Measurements from ENCODE around the gene CAMTA1.

CAMTA1 gene

DNA sequence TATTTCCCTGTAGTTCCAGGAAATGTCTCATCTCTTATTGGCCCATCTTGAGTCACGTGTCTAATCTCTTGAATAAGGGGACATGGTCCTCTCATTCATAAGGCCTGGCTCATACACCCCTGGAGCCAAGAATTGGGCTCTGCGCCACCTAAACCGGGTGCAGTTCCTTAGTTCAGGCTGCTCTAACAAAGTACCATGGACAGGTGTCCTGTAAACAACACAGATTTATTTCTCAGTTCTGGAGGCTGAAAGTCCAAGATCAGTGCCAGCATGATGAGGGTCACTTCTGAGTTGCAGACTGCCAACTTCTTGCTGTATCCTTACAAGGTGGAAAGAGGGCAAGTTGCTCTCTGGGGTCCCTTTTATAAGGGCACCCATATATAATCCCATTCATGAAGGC lies 925.6 kb downstream of the CAMTA1 start:
- DNase-seq (ENCODE audit: low read depth in 2 of 2) = no peak

DNA sequence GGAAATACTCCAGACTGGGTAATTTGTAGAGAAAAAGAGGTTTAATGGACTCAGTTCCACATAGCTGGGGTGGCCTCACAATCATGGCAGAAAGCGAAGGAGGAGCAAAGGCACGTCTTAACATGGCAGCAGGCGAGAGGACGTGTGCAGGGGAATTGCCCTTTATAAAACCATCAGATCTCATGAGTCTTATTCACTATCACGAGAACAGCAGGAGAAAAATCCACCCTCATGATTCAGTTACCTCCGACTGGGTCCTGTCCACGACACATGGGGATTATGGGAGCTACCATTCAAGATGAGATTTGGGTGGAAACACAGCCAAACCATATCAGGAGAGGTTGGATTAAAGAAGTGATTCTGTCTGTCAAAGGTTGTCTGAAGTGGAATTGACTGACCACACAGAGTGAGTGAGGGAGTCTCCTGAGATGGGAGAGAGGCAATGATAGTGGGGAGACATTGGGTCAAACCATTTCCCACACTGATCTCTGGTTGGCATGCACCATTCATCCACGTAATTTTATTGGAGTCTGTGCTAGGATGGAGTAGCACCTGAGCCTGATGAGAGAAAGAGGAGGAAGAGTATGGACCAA lies 927.6 kb downstream of the CAMTA1 start:
- DNase-seq (ENCODE audit: low read depth in 2 of 2) = no peak

DNA sequence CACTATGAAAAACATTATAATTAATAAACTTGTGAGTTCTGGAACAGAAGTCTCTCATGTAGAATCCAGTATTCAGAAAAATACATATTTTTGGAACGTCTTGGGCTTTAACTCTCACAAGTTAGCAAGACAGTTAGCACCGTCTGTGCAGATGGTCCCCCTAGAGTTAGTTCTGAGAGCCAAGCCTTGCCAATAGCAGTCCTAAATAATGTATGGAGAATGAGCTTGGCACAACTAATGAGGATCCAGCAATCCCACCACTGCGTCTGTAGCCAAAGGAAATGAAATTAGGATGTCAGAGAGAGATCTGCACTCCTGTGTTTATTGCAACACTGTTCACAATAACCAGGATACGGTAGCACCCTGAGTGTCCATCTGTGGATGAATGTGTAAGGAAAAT lies 931.3 kb downstream of the CAMTA1 start:
- no peak for DNase-seq (ENCODE audit: low read depth in 2 of 2)

DNA sequence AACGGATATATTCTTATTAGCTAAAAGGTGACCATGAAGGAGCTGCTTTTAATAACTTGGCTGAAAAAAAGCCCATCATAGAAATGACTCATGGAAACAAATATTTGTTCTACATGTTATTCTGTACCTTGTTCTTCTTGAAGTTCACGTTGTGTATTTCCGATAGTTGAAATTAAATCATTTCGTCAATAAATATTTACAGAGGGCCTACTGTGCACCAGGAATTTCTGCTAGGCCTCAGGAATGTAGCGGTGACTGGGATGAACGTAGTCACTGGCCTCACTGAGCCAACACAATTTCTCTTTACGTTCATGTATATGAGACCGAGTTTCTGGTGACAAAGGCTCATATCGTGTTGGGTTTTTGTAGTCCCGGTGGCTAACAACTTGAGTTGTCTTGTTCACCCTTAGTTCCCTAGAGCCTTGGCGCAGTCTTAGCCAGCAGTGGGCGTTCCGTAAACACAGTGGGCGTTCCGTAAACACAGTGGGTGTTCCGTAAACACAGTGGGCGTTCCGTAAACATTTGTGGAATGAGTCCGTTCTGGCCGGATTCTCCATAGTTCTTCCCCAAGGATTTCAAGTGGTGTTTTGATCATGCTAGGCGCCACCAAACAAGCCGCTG lies 932.6 kb downstream of the CAMTA1 start:
- DNase-seq (ENCODE audit: low read depth in 2 of 2) = no peak

DNA sequence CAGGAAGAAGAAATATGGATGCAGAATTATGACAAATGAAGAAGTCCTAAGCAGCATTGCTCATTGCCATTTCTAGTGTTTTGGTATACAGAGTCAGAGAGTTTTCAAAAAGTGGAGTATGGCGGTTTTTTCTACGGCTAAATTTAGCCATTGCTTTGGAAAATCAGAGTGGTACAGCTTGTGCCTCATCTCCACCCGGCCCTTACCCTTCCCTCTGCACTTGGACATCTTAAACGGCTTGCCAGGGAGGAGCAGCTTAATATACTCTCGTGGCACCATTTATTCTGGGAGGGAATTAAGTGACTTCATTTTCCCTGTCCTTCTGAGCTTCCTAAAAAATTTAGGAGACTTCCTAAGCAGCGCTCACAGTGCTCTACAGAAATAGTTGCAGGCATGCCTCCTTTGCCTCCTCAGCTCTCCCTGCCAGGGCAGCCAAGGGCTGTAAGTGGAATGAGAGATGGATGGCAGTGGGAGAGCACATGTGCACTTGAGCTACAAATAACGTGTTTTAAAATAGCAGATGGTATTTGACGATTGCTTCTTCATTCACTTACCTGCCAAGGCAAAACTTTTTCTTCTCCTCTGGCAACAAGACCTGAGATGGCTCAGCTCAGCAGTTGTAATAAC lies 934.3 kb downstream of the CAMTA1 start:
- no peak for DNase-seq (ENCODE audit: low read depth in 2 of 2)

DNA sequence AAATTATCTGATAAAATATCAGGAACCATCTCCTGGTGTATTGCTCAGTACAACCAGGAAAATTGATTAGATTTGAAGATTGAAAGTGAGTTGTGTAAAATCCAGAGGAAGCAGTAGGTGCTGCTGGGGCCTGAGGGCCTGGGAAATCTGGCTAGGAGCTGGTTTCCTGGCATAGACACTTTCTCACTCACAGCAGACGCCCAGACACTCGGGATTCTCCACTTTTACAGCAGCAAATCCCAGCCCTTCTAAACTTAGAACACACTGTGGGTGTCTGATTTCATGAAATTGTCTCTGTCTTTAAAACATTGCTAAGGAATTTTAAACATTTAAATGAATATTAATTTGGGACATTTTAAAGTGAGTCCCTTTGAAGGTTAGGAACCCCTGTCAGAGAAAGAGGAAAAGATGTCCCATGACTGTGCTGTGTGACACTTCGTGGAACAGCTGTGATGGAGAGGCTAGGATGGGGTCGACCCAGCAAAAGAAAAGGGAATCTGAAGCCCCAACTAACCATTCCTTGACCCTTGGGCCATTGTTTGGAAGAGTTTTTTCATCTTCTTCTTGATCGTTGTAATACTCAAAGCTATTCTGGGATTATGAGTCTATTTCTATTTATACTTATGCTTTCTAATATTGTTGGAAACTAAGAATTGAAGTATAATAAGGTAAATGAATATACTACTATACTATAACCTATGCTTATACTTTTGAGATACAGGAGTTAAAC lies 936.9 kb downstream of the CAMTA1 start:
- no peak for DNase-seq (ENCODE audit: low read depth in 2 of 2)

DNA sequence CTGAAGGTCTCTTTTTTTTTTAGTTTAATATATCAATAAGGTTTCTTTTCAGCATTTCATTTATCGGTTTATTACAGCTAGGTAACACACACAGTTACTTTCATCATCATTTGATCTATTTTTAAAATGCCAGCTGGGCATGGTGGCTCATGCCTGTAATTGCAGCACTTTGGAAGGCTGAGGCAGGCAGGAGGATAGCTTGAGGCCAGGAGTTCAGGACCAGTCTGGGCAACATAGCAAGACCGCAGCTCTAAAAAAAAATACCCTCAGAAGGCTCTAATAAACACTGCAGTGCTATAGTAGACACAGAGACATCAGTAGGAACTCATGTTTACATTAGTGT lies 937.4 kb downstream of the CAMTA1 start:
- DNase-seq (ENCODE audit: low read depth in 2 of 2) = no peak

DNA sequence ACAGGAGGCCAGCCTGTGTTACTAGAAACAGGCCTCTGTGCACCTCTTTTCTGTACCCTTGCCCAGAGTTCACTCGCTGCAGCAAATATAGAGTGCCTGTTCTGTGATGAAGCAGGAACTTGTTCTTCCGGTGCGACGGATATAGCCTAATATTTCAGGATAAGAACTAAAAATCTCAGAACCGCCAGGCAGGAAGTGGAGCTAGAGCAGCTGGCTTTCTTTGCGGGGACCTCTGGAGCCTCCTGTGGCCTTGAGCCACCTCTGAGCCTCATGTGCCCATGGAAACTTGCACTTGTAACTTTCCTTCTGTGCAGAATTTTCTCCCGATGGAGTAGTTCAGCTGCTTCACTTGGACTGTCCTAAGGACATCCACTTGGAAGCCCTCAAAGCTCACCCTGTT lies 941.4 kb downstream of the CAMTA1 start:
- no peak for DNase-seq (ENCODE audit: low read depth in 2 of 2)

DNA sequence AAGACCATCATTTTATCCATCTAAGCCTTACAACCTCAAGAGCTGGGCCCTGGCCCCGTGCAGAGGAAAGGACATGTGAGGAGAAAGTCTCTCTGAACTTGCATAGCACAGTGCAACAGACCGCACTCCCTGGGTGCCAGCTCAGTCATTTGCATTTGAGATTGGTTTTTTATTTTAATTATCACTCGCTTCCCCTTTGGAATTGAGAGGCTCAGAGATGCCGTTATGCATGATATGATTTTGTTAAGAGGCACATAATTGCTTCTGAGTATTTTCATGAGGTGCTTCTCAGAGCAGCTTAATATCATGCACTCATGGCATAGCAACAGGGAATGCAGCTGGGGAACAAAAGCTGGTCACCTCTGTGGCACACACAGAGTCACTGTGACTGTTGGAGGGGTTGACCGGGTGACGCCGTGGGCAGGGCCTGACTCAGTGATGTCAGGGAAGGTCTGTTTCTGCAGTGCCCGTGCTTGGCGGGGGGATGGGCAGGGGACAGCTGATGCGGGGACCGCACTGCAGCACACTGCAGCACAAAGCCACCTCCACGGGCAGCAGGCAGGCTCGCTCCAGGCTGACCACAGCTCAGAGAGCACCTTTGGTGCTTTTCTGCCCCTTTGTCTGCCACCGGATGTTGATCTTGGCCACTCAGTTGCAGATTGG lies 942.7 kb downstream of the CAMTA1 start:
- DNase-seq (ENCODE audit: low read depth in 2 of 2) = no peak

DNA sequence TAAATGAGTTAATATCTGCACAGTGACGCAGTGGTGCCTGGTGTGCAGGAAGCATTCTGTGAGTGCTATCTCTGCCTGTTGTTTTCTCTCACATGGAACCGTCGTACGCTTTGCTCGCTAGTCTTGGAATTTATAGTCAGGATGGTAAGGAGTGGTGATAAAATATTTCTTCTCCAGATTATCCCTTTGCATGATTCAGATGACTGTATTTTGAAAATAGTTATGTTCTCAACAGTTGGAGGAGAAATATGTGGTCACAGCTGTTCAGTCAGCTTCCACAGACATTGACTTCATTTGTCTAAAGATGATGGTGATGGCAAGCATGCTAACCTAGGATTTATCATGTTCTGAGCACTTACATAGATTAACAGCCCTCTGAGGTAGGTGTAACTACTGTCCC lies 944.5 kb downstream of the CAMTA1 start:
- no peak for DNase-seq (ENCODE audit: low read depth in 2 of 2)

DNA sequence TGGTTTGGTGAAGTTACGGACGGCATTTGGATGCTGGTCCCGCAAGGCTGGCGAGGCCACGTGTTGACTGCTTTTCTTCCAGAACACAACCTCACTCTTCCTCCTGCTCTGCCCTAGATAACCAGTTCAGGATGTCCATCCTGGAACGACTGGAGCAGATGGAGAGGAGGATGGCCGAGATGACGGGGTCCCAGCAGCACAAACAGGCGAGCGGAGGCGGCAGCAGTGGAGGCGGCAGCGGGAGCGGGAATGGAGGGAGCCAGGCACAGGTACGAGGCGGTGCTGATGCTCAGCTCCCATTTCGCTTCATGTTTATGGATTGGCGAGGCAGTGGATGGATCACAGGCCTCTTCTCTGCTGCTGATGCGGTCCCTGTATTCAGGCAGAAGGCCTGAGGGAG lies 947.1 kb downstream of the CAMTA1 start:
- no peak for DNase-seq (ENCODE audit: low read depth in 2 of 2)

DNA sequence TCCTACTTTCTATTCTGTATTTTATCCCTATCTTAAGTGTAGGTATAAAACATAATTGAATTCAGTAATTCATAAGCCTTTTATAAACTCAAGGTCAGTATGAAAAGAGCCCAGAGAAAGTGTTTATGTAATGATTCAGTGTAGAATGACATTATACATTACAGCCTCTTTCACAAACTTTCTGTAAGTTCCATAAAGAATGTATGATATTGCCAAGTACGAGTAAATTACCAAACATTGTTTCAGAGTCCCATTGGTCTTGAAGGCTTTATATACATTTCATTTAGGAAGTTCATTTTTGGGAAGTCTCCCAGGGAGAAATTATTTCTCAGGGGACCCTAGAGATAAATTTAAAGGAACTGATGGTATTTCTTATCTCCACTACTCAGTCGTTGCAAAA lies 948.0 kb downstream of the CAMTA1 start:
- no peak for DNase-seq (ENCODE audit: low read depth in 2 of 2)

DNA sequence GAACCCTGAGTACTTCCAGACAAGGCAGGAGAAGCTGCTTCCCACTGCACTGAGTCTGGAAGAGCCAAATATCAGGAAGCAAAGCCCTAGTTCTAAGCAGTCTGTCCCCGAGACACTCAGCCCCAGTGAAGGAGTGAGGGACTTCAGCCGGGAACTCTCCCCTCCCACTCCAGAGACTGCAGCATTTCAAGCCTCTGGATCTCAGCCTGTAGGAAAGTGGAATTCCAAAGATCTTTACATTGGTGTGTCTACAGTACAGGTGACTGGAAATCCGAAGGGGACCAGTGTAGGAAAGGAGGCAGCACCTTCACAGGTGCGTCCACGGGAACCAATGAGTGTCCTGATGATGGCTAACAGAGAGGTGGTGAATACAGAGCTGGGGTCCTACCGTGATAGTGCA lies 952.8 kb downstream of the CAMTA1 start:
- no peak for DNase-seq (ENCODE audit: low read depth in 2 of 2)

DNA sequence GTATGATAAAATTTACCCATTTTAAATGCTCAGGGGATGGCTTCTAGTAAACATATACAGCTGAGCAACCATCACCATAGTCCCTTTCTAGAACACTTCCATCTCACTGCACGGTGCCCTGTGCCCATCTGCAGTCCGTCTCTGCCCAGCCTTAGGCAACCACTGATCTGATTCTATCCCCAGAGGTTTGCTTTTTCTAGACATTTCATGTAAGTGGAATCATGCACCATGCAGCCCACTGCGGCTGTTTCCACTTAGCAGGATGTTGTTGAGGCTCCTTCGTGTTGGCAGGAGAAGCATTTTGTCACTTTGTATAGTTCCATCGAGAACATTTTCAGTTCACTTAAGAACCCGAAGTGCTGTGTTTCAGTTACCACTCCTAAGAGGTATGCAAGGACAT lies 958.1 kb downstream of the CAMTA1 start:
- DNase-seq (ENCODE audit: low read depth in 2 of 2) = no peak

DNA sequence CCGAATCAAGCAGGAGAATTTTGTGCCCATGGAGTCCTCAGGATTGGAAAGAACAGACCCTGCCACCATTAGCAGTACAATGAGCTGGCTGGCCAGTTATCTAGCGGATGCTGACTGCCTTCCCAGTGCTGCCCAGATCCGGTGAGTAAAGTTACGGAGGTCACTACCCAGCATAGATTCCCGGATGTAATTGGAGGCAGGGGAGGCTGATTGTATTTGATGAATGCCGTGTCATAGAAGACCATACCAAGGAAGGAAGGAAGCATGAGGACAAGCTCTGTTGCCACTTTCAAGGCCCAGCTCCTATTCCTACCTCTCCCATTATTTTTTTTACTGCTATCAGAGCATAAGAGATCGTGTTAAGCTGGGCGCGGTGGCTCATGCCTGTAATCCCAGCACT lies 959.6 kb downstream of the CAMTA1 start:
- DNase-seq (ENCODE audit: low read depth in 2 of 2) = no peak

DNA sequence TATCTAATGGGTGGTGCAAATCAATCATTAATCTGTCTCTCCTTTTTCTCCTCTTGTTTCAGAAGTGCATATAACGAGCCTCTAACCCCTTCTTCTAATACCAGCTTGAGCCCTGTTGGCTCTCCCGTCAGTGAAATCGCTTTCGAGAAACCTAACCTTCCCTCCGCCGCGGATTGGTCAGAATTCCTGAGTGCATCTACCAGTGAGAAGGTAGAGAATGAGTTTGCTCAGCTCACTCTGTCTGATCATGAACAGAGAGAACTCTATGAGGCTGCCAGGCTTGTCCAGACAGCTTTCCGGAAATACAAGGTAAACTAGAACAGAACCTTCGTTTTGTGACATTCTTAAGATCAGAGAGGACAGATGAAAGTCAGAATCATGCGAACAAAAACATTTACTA lies 960.5 kb downstream of the CAMTA1 start:
- DNase-seq (ENCODE audit: low read depth in 2 of 2) = no peak

DNA sequence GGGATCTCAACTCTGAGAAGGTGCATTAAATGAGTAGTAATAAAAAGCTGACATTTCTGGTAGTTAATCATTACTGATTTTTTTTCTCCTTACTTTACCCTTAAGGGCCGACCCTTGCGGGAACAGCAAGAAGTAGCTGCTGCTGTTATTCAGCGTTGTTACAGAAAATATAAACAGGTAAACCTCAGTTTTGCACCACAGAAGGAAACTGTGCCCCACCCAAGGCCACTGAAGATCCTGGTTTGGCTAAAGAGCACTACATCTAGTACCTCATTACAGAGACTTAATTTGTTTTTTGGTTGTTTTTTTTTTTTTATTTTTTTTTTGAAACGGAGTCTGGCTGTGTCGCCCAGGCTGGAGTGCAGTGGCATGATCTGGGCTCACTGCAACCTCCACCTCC lies 962.4 kb downstream of the CAMTA1 start:
- DNase-seq (ENCODE audit: low read depth in 2 of 2) = no peak

DNA sequence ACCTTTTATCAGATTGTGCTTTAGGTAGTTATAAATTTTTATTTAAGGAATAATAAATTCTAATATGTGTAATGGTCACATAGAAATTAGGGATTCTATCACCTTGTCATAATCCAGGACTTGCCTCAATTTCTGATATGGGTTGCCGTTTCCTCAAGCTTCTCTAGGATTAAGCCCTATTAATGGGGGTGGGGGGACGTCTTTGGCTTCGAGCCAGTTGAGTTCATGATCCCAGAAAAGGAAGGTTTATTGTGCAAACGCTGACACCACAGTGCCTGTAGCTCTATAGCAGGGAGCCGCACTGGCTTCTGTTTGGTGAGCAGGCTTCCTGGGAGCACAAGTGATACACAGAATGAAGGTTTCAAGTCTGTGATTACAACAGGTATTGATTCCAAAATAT lies 963.9 kb downstream of the CAMTA1 start:
- no peak for DNase-seq (ENCODE audit: low read depth in 2 of 2)

DNA sequence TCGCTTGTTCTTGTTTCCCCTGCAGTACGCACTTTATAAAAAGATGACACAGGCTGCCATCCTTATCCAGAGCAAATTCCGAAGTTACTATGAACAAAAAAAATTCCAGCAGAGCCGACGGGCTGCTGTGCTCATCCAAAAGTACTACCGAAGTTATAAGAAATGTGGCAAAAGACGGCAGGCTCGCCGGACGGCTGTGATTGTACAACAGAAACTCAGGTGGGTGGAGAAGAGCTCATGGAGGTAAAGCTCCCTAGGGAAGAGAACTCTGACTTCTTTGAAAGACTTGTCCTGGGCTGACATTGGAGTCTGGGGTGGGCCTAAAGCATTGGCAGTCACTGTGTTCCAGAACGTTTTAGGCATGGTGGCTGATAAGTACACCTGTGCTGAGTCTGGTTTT lies 965.9 kb downstream of the CAMTA1 start:
- no peak for DNase-seq (ENCODE audit: low read depth in 2 of 2)

DNA sequence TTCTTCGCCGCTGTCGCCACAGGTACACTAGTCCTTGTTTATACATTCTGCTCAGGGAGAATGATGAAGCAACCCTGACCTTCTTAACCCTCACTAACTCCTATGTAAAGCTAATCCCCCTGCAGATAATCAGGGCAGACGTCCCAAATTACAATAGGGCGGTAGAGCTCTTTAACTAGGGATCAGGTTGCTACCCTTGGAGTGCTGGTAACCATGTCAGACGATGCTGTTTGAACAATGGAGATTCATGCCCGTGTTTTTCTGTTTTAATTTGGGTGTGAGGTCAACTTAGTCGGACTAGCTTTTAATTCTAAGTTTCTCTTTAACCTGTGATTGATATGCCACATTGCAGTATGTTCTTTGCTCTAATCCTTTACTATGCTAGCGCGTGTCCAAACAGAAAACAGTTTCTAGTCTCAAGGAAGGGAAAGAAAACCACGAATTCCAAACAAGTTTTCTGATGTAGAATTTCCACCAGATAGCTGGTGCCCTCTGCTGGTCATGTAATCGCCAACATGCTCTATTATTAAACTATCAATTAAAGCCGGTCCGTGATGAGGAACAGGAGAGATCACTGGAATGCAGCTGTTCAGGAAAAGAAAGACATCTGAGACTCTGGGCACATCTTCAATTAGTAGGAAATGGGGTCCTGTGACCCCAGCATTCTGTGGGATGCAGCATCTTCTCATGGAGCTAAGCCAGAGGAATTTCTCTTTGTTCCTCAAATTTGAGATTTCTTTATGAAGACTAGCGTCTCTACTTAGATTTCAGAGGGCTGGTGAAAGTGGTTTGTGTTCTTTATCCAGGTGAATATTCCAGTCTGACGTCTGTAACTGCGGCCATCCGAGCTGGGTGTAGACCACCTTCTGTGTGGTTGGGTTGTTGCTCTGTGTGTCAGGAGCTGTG lies 967.5 kb downstream of the CAMTA1 start:
- DNase-seq (ENCODE audit: low read depth in 2 of 2) = peak in 1 of 2 donors; percentile 17

DNA sequence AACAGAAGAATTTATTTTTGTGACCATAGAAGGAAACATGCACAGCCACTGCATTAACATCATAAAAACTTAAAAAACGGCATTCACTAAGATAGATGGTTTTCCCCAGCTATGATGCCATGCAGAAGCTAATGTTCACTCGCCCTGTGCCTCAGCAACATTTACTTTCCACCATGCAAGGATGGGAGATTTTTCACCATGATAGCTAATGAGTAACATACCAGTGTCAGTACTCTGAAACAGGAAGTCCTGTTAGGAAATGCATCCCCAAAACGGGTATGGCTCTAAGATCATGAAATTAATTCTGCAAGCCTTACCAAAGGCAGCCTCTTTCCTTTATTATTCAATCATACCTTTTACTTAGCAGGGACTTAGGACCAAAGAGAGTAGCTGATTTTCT lies 968.4 kb downstream of the CAMTA1 start:
- DNase-seq (ENCODE audit: low read depth in 2 of 2) = no peak

DNA sequence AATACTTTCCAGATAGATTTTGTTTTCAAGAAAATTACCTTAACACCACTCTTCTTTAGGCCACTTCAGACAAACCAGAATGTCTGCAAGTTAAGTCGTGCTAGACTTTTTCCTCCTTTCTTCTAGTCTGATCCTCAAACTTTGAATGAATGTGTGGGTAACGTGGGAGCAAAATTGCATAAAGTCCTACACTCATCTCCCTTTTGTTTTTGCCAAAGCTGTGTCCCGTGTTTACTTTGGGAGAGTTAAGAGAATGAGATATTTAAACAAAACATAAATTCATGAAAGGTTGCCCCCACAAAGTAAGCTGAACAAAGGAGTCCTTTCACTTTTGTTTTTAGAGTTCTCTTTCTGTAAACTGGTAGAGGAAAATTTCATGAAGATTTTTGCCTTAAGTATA lies 969.0 kb downstream of the CAMTA1 start:
- no peak for DNase-seq (ENCODE audit: low read depth in 2 of 2)
